Mammary epithelial cell (primary cell): ENCODE results near the gene SLC7A14.

Experiments
- EZH2 ChIP-seq: IDR thresholded peaks from 2 replicates; pipeline ENCODE4 v1.6.1; 2012; ENCODE audit warnings: low read length, inconsistent platforms, borderline replicate concordance
- TF ChIP-seq, protein P1 (sequence below), 2 donors: IDR thresholded peaks in 1 of 2; conservative IDR thresholded peaks in 1 of 2; 2 replicates each; pipeline ENCODE4 v1.5.1; 2011 to 2012; ENCODE audit warnings: inconsistent platforms in 2 of 2, low read length in 2 of 2, mild to moderate bottlenecking in 2 of 2, control low read depth in 1 of 2, low read depth in 1 of 2; ENCODE audit not compliant: insufficient read depth in 1 of 2; ENCODE audit errors: extremely low read depth in 1 of 2

DNA sequence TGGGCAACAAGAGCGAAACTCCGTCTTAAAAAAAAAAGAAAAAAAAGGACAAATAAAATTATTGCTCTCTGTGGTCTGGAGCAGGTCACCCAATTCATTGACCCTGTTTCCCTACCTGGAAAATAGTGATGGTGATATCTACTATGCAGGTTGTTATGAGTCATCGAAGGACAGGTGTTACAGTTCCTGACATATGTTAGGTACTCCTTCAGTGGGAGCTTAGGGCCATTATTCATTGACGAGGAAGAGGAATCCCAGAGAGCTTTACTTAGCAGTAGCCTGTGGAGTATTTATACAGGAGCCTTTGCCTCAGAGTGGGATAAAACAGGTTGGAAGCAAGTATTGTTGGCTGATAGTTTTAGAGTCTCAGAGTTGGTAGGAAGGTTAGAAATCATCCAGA, 74.5 kb downstream of the SLC7A14 start:
- TF ChIP-seq, protein P1, sequence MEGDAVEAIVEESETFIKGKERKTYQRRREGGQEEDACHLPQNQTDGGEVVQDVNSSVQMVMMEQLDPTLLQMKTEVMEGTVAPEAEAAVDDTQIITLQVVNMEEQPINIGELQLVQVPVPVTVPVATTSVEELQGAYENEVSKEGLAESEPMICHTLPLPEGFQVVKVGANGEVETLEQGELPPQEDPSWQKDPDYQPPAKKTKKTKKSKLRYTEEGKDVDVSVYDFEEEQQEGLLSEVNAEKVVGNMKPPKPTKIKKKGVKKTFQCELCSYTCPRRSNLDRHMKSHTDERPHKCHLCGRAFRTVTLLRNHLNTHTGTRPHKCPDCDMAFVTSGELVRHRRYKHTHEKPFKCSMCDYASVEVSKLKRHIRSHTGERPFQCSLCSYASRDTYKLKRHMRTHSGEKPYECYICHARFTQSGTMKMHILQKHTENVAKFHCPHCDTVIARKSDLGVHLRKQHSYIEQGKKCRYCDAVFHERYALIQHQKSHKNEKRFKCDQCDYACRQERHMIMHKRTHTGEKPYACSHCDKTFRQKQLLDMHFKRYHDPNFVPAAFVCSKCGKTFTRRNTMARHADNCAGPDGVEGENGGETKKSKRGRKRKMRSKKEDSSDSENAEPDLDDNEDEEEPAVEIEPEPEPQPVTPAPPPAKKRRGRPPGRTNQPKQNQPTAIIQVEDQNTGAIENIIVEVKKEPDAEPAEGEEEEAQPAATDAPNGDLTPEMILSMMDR (conservative IDR thresholded peaks at IDR 0.05 in 1 of 2, IDR thresholded peaks at IDR 0.05 in 1 of 2; ENCODE audit: extremely low read depth in 1 of 2, insufficient read depth in 1 of 2, low read depth in 1 of 2, low read length in 2 of 2) = no peak
- TF ChIP-seq EZH2 = no peak
